ENCODE measurements around the gene XPC.
"Not testable (repeated sequence)": the region's sequence is repeated elsewhere in the genome, so short reads cannot be mapped to it uniquely, and the experiment has no call there.

Gene XPC

GRCh38 chr3:14178247-14179113 is at the start of gene XPC, which contains the start of gene LSM3:
XPC (minus strand) TSS chr3:14178601; CDS start chr3:14178568, 33 bp downstream.
LSM3 (plus strand) TSS chr3:14178817; CDS start chr3:14178861, 44 bp downstream.
- DNase-seq, result peak; percentile 99

- DNase-seq, result no peak
These were observed 49.5 kb upstream of the XPC start for GRCh38 chr3:14227856-14228255.

- DNase-seq, result not testable (repeated sequence)
These were observed 48.0 kb upstream of the XPC start for GRCh38 chr3:14226351-14226750.

GRCh38 chr3:14225421-14225820 is 47.0 kb upstream of the XPC start:
- no peak for DNase-seq

GRCh38 chr3:14224895-14225294 is 46.5 kb upstream of the XPC start:
- DNase-seq, result no peak

GRCh38 chr3:14223595-14223994 is 45.2 kb upstream of the XPC start:
- no peak for DNase-seq

- DNase-seq, result no peak
These were observed 44.6 kb upstream of the XPC start for GRCh38 chr3:14222900-14223594.

- no peak for DNase-seq
These were observed 44.1 kb upstream of the XPC start for GRCh38 chr3:14222457-14222856.

- no peak for DNase-seq
These were observed 43.5 kb upstream of the XPC start for GRCh38 chr3:14221902-14222301.

GRCh38 chr3:14220933-14221332 is 42.5 kb upstream of the XPC start:
- DNase-seq, result no peak

- DNase-seq, result no peak
These were observed 40.0 kb upstream of the XPC start for GRCh38 chr3:14218355-14218754.

GRCh38 chr3:14216257-14217048 is 38.1 kb upstream of the XPC start:
- DNase-seq, result peak; percentile 38

- no peak for DNase-seq
These were observed 36.4 kb upstream of the XPC start for GRCh38 chr3:14214764-14215163.

GRCh38 chr3:14213066-14213774 is 34.8 kb upstream of the XPC start:
- no peak for DNase-seq

- no peak for DNase-seq
These were observed 33.6 kb upstream of the XPC start for GRCh38 chr3:14212032-14212431.

- no peak for DNase-seq
These were observed 33.2 kb upstream of the XPC start for GRCh38 chr3:14211621-14212020.

- no peak for DNase-seq
These were observed 32.6 kb upstream of the XPC start for GRCh38 chr3:14210843-14211594.

GRCh38 chr3:14210290-14210688 is 31.9 kb upstream of the XPC start:
- no peak for DNase-seq

- DNase-seq, result no peak
These were observed 31.3 kb upstream of the XPC start for GRCh38 chr3:14209581-14210289.

GRCh38 chr3:14208977-14209394 is 30.6 kb upstream of the XPC start:
- no peak for DNase-seq

GRCh38 chr3:14208168-14208567 is 29.8 kb upstream of the XPC start:
- no peak for DNase-seq

All from CD4-positive, alpha-beta T cell treated with Interleukin-17A for 1 hour (primary cell).